ENCODE data around the gene OSBPL1A. TPM values are rescaled to one million over a fixed set of nuclear protein-coding genes. Genes with fewer than 3 reads are reported as not detected.

The OSBPL1A gene
- total and polyA plus RNA-seq, 10 of the 15 experiments (the other 5 are each of a cell fraction or from before 2014, with no cell fraction given): 0.02 to 0.83 (median 0.11) TPM; not detected in 6

- Histone ChIP-seq H3K4me3 (no peak overlapping the region), H3K4me1 (ENCODE audit: control insufficient read depth, insufficient read depth, low read length) (peaks cover 2% of the 10 kb centered on the region; the same call in 1 of the 2 replicates), H3K27me3 (replicated peaks in 1 of 2; ENCODE audit: control insufficient read depth in 2 of 2, insufficient read depth in 2 of 2, low read length in 1 of 2) (peaks cover 0 to 6% of the 10 kb centered on the region in 2 experiments; a peak in 2 of 4 replicates), H4K20me1 (ENCODE audit: control insufficient read depth, insufficient read depth) (no peaks in the 10 kb centered on the region), H3K4me2 (ENCODE audit: control insufficient read depth, insufficient read depth) (no peak overlapping the region), H3K36me3 (ENCODE audit: control insufficient read depth in 2 of 2, insufficient read depth in 2 of 2, low read length in 1 of 2) (no peaks in the 10 kb centered on the region), H3K79me2 (ENCODE audit: control insufficient read depth, insufficient read depth, low read length) (no peaks in the 10 kb centered on the region), H3K27ac (ENCODE audit: control insufficient read depth, insufficient read depth) (no peak overlapping the region), H3K9me3 (replicated peaks; ENCODE audit: control insufficient read depth, insufficient read depth, low read length) (no peaks in the 10 kb centered on the region), H2AFZ (ENCODE audit: control insufficient read depth, low read depth, low read length) (no peak overlapping the region), H3K9ac (ENCODE audit: control insufficient read depth, insufficient read depth, low read length) (no peak overlapping the region)
- ChIA-PET CTCF (interaction anchor here (0.7 to 2.3 kb wide), 3 partner anchors 14 to 432 kb away, joined by 3 to 5 read pairs (median 3); no protein-coding TSS in a partner anchor), POLR2A (no interaction called here), RAD21 (ENCODE audit: unreplicated experiment) (no interaction called here), SMC1A (ENCODE audit: uncharacterized antibody, unreplicated experiment) (interaction anchor here (1.7 kb wide), 1 partner anchor 8 kb away, joined by 4 read pairs; no protein-coding TSS in a partner anchor)
- no TSS peak for BruUV-seq (replicated peaks)
- DNase-seq (ENCODE audit: low read depth, low spot score): no peak
- in situ Hi-C loops (cut with MboI) (no loop called here), intact Hi-C loops (cut with micrococcal nuclease; ENCODE audit: unreplicated experiment) (no loop called here)
- no peak for FAIRE-seq
- no peak for ATAC-seq
- no peak for TF ChIP-seq BRCA1 (IDR thresholded peaks at IDR 0.05; ENCODE audit: low read depth, low read length)
- TF ChIP-seq CREB1 (IDR thresholded peaks at IDR 0.05; ENCODE audit: low read depth): no peak
- TF ChIP-seq NFYA (IDR thresholded peaks at IDR 0.05; ENCODE audit: borderline replicate concordance, low read depth, low read length): no peak
- no peak for TF ChIP-seq ZNF217 (IDR thresholded peaks at IDR 0.05)
- no peak for TF ChIP-seq NKRF (conservative IDR thresholded peaks at IDR 0.05)
- no peak for TF ChIP-seq PML (IDR thresholded peaks at IDR 0.05; ENCODE audit: low read length)
- no peak for TF ChIP-seq BCL11A (IDR thresholded peaks at IDR 0.05; ENCODE audit: low read depth, low read length)
- TF ChIP-seq YBX1 (IDR thresholded peaks at IDR 0.05): no peak
- no peak for TF ChIP-seq JUNB (IDR thresholded peaks at IDR 0.05)
- no peak for TF ChIP-seq USF2 (IDR thresholded peaks at IDR 0.05; ENCODE audit: borderline replicate concordance, low read depth, low read length)
- TF ChIP-seq EZH2 (IDR thresholded peaks at IDR 0.05; ENCODE audit: borderline replicate concordance, control insufficient read depth, low read depth, low read length): no peak
- TF ChIP-seq RBBP5 (conservative IDR thresholded peaks at IDR 0.05): no peak
- TF ChIP-seq BACH1 (IDR thresholded peaks at IDR 0.05; ENCODE audit: borderline replicate concordance): no peak
- no peak for TF ChIP-seq MEF2B (IDR thresholded peaks at IDR 0.05; ENCODE audit: partially characterized antibody, poor library complexity, severe bottlenecking)
- 66% methylated on average over 4 of the region's 4 CpGs for WGBS (ENCODE audit: insufficient coverage, insufficient replicate concordance, low lambda C conversion rate, missing lambda C conversion rate)
These were observed 200.9 kb downstream of the OSBPL1A start for GRCh38 chr18:24196764-24197163.
